Activated CD8-positive, alpha-beta memory T cell treated with anti-CD3 and anti-CD28 coated beads, Interleukin-2, amount 50 U/mL, for 24 hours (primary cell): ENCODE results near the gene APOBEC2.

Source experiments
- DNase-seq: peaks from one replicate; pipeline ENCODE4 v3.0.0-alpha.2; 2020; ENCODE audit errors: extremely low read depth

APOBEC2 gene

GRCh38 chr6:41058783-41059181 lies 5.8 kb downstream of the APOBEC2 start:
- no peak for DNase-seq

DNA sequence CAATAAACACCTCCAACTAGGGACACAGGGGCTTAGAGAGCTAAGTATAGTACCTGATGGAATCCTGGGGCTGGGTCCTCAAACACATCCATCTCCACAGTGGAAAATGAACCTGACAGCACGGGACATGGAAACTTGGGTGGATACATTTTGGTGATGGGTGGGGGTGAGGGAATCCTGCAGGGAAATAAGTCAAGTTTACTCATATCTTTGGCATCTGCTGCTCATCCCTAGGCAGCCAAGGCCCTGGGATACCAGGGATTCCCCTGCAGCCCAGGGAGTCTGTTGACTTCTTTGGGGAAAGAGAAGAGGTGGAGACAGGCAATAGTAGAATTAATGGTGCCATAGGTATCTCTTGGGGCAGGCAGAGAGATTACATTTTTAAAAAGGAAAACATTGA lies 6.6 kb downstream of the APOBEC2 start:
- DNase-seq: no peak

DNA sequence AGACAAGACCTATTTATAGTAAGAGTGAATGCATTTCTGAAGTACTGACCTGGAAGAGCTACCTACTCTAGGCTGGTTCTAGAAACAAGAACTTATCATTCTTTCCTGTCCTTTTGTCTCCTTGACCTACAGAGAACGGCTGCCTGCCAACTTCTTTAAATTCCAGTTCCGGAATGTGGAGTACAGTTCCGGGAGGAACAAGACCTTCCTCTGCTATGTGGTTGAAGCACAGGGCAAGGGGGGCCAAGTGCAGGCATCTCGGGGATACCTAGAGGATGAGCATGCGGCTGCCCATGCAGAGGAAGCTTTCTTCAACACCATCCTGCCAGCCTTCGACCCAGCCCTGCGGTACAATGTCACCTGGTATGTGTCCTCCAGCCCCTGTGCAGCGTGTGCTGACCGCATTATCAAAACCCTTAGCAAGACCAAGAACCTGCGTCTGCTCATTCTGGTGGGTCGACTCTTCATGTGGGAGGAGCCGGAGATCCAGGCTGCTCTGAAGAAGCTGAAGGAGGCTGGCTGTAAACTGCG lies 8.3 kb downstream of the APOBEC2 start:
- no peak for DNase-seq

- no peak for DNase-seq
These were observed 9.1 kb downstream of the APOBEC2 start for GRCh38 chr6:41062056-41062455.

DNA sequence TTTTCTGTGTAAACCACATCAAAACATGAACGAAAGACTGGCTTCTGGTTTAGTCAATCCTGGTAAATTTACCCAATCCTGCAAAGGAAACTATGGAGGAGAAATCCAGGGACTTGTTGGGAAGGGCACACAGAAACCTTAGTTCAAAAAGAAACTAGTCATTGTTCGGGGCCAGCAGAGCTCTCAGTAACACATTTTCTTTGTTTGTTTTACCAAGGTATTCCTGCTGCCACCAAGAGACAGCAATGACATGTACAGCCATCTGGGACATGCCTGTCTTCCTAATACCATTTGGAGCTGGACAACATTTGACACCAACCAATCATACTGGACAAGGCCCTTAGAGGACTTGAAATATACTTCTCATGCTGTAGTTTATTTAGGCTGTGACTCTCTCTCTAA lies 10.9 kb downstream of the APOBEC2 start:
- no peak for DNase-seq

DNA sequence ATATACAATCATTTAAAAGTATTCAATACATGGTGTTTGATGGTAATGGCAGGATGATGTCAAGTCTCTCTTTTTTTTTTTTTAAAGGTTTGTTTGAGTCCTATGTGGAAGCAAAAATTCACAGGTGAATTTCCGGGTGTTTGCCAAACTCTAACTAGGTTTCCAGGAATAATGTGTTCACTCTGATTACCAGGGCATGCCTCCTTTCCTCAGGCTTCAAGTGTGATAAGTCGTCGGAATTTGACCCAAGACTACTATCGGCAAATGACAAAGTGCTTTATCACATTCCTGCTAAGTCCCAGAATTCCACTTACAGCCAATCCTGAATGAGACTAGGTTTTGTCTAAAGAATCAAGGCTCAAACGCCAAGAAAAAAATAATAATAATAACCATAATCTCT lies 11.8 kb downstream of the APOBEC2 start:
- DNase-seq: no peak

GRCh38 chr6:41065550-41066026 lies 12.6 kb downstream of the APOBEC2 start:
- no peak for DNase-seq

DNA sequence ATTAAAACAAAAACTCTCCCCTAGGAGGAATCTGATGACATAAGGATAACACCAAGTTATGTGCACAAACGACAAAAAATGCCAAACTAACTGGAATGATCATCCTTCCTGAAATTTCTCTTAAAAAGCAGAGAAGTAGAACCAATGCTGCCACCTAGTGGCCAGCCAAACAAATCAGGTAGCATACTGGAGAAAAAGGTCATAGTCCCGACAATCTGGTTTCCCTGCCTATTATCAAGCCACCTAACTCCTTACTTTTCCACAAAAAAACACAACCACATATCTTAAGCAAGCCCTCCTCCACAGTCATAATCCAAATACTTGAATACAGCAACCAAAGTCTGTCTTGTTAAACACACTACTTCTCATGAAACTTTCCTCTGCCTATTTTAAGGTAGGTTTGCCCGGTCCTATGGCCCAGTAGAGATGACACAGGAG lies 13.9 kb downstream of the APOBEC2 start:
- peak; percentile 19 for DNase-seq

- DNase-seq: peak; percentile 46
These were observed 18.5 kb downstream of the APOBEC2 start for GRCh38 chr6:41071501-41071922.

GRCh38 chr6:41071923-41072835 lies 19.2 kb downstream of the APOBEC2 start, which contains the start of gene OARD1:
Gene OARD1 (minus strand): TSS chr6:41072356. CDS start chr6:41071634, 722 bp downstream.
- DNase-seq: peak; percentile 100

DNA sequence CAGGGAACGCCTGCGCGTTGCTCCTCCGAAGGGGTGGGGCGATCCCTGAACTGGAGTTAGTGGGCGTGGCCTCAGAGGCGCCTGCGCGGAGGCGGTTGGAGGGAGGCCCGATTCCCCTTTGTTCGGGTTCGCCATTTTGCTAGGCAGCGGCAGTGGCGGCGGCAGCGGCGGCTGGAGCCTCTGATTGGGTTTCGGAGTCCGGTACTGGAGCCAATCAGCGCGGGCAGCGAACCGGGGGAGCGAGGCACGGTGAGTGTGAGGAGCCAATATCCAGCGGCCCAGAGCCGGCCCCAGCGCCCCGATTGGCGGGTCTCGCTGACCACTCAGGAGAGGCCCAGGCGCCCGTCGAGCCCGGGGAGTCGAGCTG lies 19.8 kb downstream of the APOBEC2 start, which contains the start of gene NFYA:
NFYA (plus strand) TSS at position 139 of the 367 bp plus-strand sequence. CDS start 6,116 bp downstream, outside the sequence.
- DNase-seq: no peak

DNA sequence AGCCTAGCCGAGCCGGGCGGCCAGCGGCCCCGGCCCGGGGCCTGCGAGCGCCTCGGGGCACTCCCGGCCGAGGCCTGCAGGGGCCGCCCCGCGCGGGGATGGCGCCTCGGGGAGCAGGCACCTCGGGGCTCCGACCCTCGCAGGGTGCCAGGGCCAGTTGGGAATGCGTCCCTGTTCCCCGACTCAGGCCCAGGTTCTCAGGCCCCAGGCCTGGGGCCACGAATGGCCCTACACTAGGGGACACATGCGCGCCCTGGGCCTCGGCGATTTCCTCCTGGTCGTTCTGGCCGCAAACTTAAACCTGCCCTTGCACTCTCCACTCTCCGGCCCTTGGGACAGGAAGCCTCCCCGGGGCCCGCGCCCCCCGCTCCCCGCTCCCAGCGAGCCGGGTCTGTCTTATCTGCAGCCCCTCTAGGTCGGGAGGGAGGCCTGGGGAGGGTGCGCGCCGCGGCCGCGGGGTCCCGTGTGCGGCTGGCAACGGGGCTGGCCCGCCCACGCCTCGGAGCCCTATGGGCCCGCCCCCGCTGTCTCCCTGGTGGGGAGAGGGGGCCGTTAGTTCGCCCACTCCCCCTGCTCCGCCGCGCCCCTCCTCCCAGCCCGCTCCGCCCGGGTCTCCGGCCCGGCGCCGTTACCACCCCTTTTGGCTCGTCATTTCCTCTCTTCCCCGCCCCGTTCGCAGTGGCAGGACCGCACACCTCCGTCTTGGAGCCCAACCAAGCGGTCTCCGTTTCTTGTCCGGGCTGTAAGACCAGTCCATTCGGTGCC lies 20.4 kb downstream of the APOBEC2 start:
- DNase-seq: peak; percentile 39

DNA sequence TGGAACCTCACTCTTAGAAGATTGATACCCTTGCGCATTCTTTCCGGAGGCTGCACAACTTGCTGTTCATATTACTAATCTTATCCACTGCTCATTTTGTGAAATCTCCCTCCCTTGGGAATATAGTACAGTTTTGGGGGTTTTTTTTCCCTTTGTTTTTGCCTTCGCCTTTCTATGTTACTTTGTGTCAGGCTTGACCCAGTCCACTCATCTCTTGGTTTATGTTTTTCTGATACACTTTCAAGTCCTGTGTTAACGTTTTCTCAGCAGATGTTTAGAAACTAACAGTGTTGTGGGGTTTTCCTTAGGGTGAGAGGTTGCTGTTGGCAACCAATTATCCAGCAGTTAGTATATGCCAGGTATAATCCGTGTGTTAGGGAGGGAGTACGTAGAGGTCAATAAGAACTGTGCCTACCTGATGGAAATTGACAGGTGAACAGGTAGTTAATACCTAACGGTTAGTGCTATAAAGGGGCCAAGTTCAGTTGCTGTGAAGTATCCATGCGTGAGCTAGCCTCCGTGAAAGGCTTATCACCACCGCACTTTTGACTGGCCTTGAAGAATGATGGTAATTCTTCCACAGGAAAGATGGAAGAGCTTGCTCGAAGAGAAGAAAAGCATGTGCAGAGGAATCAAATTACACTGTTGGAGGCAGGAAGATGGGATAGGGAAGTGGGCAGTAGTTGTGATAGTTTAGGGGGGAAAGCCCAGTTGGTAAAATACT lies 21.1 kb downstream of the APOBEC2 start:
- no peak for DNase-seq

- no peak for DNase-seq
These were observed 21.9 kb downstream of the APOBEC2 start for GRCh38 chr6:41074692-41075436.

DNA sequence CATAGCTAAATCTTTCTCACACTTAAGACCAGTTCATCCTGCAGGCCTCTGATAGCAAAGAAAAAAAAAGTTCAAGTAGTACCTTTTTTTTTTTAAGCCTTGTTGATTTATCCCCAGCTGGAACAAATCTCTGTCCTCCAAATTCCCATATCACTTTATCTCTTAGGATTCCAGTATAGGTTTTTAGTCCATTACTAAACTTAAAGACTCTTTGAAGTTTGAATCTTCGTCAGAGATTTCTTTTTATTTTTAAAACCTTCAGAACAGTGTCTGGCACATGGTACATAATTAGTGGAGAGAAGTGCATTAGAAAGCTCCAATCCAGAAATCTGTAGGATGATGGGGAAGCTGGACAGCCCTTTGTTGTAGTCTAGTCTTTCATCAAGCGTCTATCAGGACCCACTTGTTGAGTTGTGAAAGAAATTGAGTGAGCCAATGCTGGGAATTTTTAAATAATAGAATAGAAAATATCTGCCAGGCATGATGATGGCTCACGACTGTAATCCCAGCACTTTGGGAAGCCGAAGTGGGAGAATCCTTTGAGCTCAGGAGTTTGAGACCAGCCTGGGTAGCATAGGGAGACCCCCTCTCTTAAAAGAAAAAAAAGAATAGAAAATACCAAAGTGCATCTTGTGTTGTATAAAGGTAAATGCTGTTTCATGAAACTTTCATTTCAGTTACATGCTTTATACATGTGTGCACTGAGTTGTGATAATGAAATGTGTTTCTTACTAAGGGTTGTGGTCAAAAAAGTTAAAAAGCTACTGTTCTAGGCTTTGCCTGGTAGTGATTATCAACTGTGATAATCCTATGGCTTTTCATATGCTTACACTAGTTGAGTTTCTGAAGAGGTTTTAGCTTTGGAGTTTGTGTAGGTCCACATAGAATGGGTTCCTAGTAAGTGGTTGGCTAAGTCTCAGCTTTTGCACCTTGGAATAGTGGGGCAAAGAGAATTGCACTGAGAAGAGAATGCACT lies 22.9 kb downstream of the APOBEC2 start:
- DNase-seq: no peak

DNA sequence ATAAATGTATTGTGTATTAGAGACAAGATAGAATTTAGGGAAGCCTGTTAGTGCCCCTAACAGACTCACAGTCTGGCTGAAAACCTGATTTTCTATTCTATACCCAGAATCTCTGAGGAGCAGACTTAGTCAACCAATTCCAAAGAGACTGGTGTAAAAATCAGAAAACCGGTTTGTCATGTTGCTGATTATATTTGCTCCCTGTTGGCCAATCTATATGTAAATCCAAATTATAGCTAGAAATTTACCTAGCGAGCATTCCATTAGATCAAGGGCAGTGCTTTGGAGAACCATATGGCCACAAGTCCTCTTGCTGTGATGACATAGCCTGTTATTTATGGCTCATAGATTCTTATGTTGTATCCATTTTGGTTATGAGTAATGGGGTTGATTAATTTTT lies 24.5 kb downstream of the APOBEC2 start:
- no peak for DNase-seq

GRCh38 chr6:41078101-41078500 lies 25.1 kb downstream of the APOBEC2 start:
- DNase-seq: no peak

GRCh38 chr6:41079080-41079479 lies 26.1 kb downstream of the APOBEC2 start:
- DNase-seq: no peak

DNA sequence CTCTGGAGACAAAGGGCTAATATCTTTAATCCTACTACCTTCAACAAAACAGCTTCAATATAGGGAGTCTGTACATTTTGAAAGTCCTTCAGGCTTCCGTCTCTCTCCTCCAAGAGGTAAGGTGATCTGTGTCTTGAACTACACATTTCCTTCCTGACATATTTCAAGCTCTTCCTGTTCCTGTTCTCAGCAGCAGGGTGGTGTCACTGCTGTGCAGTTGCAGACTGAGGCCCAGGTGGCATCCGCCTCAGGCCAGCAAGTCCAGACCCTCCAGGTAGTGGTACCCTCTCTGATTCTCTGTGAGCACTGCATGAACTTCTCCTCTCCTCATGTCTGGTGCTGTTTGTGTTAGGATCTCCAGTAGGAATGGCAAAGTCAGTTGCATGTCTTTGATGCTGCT lies 27.6 kb downstream of the APOBEC2 start:
- DNase-seq: no peak

DNA sequence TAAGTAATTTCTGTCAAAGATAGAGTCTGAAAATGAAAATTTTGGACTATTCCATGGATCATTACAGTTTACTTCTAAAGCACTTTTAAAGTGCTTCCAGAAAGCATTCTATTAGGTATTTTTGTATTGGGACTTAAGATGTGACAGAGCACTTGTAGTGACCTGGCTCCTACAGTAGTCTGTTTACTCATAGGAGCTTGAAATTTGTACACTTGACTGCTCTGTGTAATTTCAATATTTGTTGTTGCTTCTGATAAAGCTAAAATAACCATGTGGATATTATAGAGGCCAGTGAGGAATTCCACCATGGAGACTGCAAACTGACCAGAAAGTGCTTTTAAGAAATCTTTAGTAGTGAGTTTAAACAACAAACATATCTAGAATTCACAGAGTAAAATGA lies 30.1 kb downstream of the APOBEC2 start:
- no peak for DNase-seq
